Measurements from ENCODE around the gene TRPM3.

GRCh38 chr9:70816316-70816715 is 305.1 kb downstream of the TRPM3 start:
- TF ChIP-seq CTCF (IDR thresholded peaks at IDR 0.05), result no peak
- TF ChIP-seq POLR2A (IDR thresholded peaks at IDR 0.05), result no peak

Measured in esophagus squamous epithelium (tissue), 4 donors.